NB4 (cell line): ENCODE measurements around the gene CD300E.

Experiments used
- MAX ChIP-seq: IDR thresholded peaks from 2 replicates; pipeline ENCODE4 v1.6.1; 2011; ENCODE audit warnings: low read depth, low read length
- TF ChIP-seq, protein P1 (sequence below): IDR thresholded peaks from one replicate; pipeline ENCODE4 v1.5.1; 2012; ENCODE audit warnings: low read depth, low read length

DNA sequence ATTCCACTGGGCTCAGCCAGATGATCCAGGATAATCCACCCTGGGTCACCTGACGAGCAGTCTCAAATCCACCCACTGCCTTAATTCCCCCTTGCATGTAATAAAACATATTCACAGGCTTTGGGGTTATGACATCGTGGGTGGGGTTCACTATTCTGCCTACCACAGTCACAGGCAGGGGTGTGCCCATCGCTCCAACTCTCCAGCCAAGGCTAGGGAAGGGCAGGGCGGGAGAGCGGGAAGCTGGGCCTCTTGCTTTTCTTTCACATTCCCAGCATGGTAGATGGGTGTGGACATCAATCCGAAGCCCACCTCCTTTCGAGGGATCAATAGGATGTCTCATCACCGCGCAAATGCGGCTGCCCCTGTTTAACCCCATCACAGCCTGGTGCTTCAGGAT, 18.8 kb downstream of the CD300E start:
- TF ChIP-seq, protein P1, sequence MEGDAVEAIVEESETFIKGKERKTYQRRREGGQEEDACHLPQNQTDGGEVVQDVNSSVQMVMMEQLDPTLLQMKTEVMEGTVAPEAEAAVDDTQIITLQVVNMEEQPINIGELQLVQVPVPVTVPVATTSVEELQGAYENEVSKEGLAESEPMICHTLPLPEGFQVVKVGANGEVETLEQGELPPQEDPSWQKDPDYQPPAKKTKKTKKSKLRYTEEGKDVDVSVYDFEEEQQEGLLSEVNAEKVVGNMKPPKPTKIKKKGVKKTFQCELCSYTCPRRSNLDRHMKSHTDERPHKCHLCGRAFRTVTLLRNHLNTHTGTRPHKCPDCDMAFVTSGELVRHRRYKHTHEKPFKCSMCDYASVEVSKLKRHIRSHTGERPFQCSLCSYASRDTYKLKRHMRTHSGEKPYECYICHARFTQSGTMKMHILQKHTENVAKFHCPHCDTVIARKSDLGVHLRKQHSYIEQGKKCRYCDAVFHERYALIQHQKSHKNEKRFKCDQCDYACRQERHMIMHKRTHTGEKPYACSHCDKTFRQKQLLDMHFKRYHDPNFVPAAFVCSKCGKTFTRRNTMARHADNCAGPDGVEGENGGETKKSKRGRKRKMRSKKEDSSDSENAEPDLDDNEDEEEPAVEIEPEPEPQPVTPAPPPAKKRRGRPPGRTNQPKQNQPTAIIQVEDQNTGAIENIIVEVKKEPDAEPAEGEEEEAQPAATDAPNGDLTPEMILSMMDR, result no peak
- no peak for TF ChIP-seq MAX
